ENCODE measurements around the gene PCDH15. TPM values are rescaled to one million over a fixed set of nuclear protein-coding genes. Genes with fewer than 3 reads are reported as not detected.

PCDH15 gene
- total and polyA plus RNA-seq, 9 of the 15 experiments (the other 6 are each of a cell fraction or from before 2014, with no cell fraction given) = not detected

GRCh38 chr10:53846809-53847208, 954.2 kb downstream of the PCDH15 start:
- Histone ChIP-seq H3K9me1 (ENCODE audit: control insufficient read depth, insufficient read depth, low read length) (no peaks in the 10 kb centered on the region), H3K79me2 (ENCODE audit: control insufficient read depth, insufficient read depth, low read length) (no peaks in the 10 kb centered on the region), H2AFZ (ENCODE audit: low read depth, low read length) (no peak overlapping the region), H3K27ac (ENCODE audit: extremely low read depth, low read depth, low read length) (no peak overlapping the region), H4K20me1 (replicated peaks; ENCODE audit: control insufficient read depth, insufficient read depth, low read length) (no peaks in the 10 kb centered on the region), H3K27me3 (ENCODE audit: control insufficient read depth in 2 of 2, insufficient read depth in 2 of 2, low read length in 2 of 2) (no peaks in the 10 kb centered on the region), H3K4me2 (ENCODE audit: insufficient read depth, low read length) (no peak overlapping the region), H3K4me1 (replicated peaks in 1 of 2; ENCODE audit: control insufficient read depth in 2 of 2, insufficient read depth in 2 of 2, low read length in 2 of 2) (no peaks in the 10 kb centered on the region), H3K9me3 (replicated peaks; ENCODE audit: control insufficient read depth, insufficient read depth, low read depth, low read length) (no peaks in the 10 kb centered on the region), H3K36me3 (ENCODE audit: control insufficient read depth, insufficient read depth, low read length) (no peaks in the 10 kb centered on the region), H3K9ac (ENCODE audit: insufficient read depth in 1 of 2, low read depth in 2 of 2, low read length in 2 of 2) (no peak overlapping the region), H3K4me3 (no peak overlapping the region)
- ATAC-seq (no peak), DNase-seq (ENCODE audit: extremely low read depth in 1 of 4, low spot score in 3 of 4) (no peak), FAIRE-seq (no peak)
- CTCF ChIA-PET (ENCODE audit: low intra/inter-chr PET ratio) = no interaction called here
- intact Hi-C loops (cut with micrococcal nuclease) = no loop called here
- no TSS peak for BruUV-seq (replicated peaks)
- POLR2A ChIA-PET = no interaction called here
- 0% methylated on average over 2 of the region's 2 CpGs for WGBS (ENCODE audit: insufficient coverage, low coverage, missing lambda C conversion rate)
- in situ Hi-C loops (cut with MboI) = no loop called here
- TF ChIP-seq IRF1 (CRISPR knock-in tag; IDR thresholded peaks at IDR 0.05; ENCODE audit: borderline replicate concordance) = no peak
- TF ChIP-seq ZNF146 (CRISPR knock-in tag; IDR thresholded peaks at IDR 0.05; ENCODE audit: unreplicated experiment) = no peak
- TF ChIP-seq ETS1 (conservative IDR thresholded peaks at IDR 0.05; ENCODE audit: control insufficient read depth, low read depth, low read length) = no peak
- TF ChIP-seq SAP30 (IDR thresholded peaks at IDR 0.05; ENCODE audit: borderline replicate concordance, insufficient read depth, low read depth, low read length, poor library complexity, severe bottlenecking) = no peak
- TF ChIP-seq KLF13 (tag; IDR thresholded peaks at IDR 0.05; ENCODE audit: borderline replicate concordance, low read depth) = no peak
- TF ChIP-seq KAT8 (IDR thresholded peaks at IDR 0.05; ENCODE audit: low read depth) = no peak
- no peak for TF ChIP-seq NCOR1 (IDR thresholded peaks at IDR 0.05)
- no peak for TF ChIP-seq GABPB1 (CRISPR knock-in tag; IDR thresholded peaks at IDR 0.05)
- TF ChIP-seq MYBL2 (IDR thresholded peaks at IDR 0.05; ENCODE audit: low read depth) = no peak
- no peak for TF ChIP-seq MYBL2 (CRISPR knock-in tag; IDR thresholded peaks at IDR 0.05; ENCODE audit: borderline replicate concordance)
- no peak for TF ChIP-seq ZSCAN29 (IDR thresholded peaks at IDR 0.05)
- TF ChIP-seq ZNF384 (IDR thresholded peaks at IDR 0.05; ENCODE audit: low read depth, low read length) = no peak
- no peak for TF ChIP-seq SUPT5H (IDR thresholded peaks at IDR 0.05)
- TF ChIP-seq PCBP2 (IDR thresholded peaks at IDR 0.05; ENCODE audit: low read depth, low read length, poor library complexity, severe bottlenecking) = no peak
- TF ChIP-seq ZNF134 (CRISPR knock-in tag; conservative IDR thresholded peaks at IDR 0.05) = no peak
- TF ChIP-seq U2AF2 (optimal IDR thresholded peaks at IDR 0.05; ENCODE audit: low read depth, low read length) = no peak
- no peak for TF ChIP-seq HDAC1 (IDR thresholded peaks at IDR 0.05)
- no peak for TF ChIP-seq PKNOX1 (IDR thresholded peaks at IDR 0.05)

Data from K562 (cell line).